SU-DHL-6 (cell line): ENCODE results near the gene PDE4D.

Experiments
- CTCF ChIP-seq: fragments of 200-600 bp; sonication (generic); IDR thresholded peaks from one replicate; pipeline ENCODE4 v1.5.1; 2017; ENCODE audit warnings: antibody characterized with exemption, mild to moderate bottlenecking, low read length, moderate library complexity; ENCODE audit not compliant: insufficient read depth, poor library complexity, severe bottlenecking
- EZH2phosphoT487 ChIP-seq: fragments of 200-600 bp; sonication (generic), shearing (Covaris generic); conservative IDR thresholded peaks from 2 replicates; pipeline ENCODE4 v1.6.1; 2018; ENCODE audit warnings: mild to moderate bottlenecking, antibody characterized with exemption, low read length, moderate library complexity, mixed read lengths

- TF ChIP-seq CTCF (no peak), EZH2phosphoT487 (no peak)
Observed at GRCh38 chr5:59831326-59832010, 62.1 kb downstream of the PDE4D start.
